Dendritic cell treated with granulocyte-macrophage colony-stimulating factor and Interleukin-4, amounts not matched to agents 40 ng/mL and 50 ng/mL, for 4 days (primary cell): ENCODE data around the gene PPT2.
"Not testable (repeated sequence)": the region's sequence is repeated elsewhere in the genome, so short reads cannot be mapped to it uniquely, and the experiment has no call there.

Experiments used
- H3K27ac Mint-ChIP-seq: one replicate; pipeline ENCODE4 v1.8.0; 2022; ENCODE audit warnings: mild to moderate bottlenecking, mixed read lengths
- H3K27me3 Mint-ChIP-seq: one replicate; pipeline ENCODE4 v1.8.0; 2022; ENCODE audit warnings: mild to moderate bottlenecking, mixed read lengths
- H3K36me3 Mint-ChIP-seq: one replicate; pipeline ENCODE4 v1.8.0; 2022; ENCODE audit warnings: low read depth, mixed read lengths
- H3K4me1 Mint-ChIP-seq: one replicate; pipeline ENCODE4 v1.8.0; 2022; ENCODE audit warnings: low read depth, mixed read lengths
- H3K4me3 Mint-ChIP-seq: one replicate; pipeline ENCODE4 v1.8.0; 2022; ENCODE audit warnings: mild to moderate bottlenecking, moderate library complexity, mixed read lengths
- H3K9me3 Mint-ChIP-seq: one replicate; pipeline ENCODE4 v1.8.0; 2022; ENCODE audit warnings: mixed read lengths
- intact Hi-C: fragments of 100-400 bp; cut with micrococcal nuclease; formaldehyde crosslinking; loops from one replicate; pipeline ENCODE4 v1.15.0; 2022

PPT2 gene

DNA sequence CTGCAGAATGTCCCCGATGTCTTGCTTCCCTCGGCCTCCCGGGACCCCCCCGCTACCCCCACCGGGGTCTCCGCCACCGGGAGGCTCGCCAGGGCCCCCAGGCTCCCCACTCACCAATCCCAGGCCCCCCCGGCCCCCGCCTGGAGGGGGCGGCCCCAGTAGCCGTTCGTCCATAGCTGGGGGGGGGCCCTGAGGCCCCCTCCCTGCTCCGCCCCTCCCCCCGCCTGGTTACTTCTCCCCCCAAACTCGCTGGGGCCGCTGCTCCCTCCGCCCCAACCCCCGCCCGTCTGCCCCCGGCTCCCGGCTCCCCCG, 35.8 kb downstream of the PPT2 start:
- Mint-ChIP-seq H3K27ac (peak overlapping the region; percentile 93), H3K36me3 (peaks cover 72% of the 10 kb centered on the region), H3K4me3 (peak overlapping the region; percentile 95), H3K4me1 (peaks cover 78% of the 10 kb centered on the region), H3K9me3 (no peaks in the 10 kb centered on the region), H3K27me3 (no peaks in the 10 kb centered on the region)
- intact Hi-C loops = no loop called here

DNA sequence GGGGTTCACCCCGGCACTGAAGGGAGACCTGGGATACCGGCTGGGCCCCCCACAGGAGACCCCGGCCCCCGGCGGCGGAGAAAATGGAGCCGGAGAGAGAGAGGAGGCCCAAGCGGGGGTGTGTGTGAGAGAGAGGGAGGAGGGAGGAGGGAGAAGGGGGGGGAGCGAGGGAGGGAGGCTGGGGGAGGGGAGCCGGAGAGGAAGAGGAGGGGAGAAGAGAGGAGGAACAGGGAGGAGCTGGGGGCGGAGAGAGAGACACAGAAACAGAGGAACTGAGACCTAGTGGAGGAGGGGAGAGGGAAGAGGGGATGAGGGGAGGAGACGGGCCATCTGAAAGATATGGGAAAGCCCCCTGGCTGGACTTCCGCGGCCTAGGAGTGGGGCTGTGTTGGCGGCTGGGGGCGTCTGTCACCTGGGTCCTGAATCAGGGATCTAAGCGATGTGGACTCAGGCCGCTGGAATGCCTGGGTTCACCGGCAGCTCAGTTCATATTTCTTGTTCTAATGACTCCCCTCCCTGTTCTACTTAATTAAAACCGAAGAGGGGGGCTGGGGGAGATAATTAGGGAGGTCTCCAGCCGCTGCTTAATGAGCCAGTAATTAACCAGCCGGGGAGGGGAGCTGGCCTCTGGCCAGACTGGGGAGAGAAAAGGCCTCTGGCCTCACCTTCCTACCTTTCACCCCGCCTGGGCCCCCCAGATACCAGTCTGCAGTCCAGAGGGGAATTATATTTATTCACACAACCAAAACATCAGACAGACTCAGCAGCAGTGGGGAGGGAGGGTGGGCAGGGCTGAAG, 36.3 kb downstream of the PPT2 start, which contains the start of gene PBX2:
Gene PBX2, minus strand, starts transcription at position 149 of the 798 bp plus-strand sequence. CDS start 287 bp downstream, outside the sequence.
- intact Hi-C loops = no loop called here
- peaks cover 83% of the 10 kb centered on the region for H3K4me1 Mint-ChIP-seq
- peak within 1 kb of the TSS; percentile 95 for H3K4me3 Mint-ChIP-seq
- H3K27me3 Mint-ChIP-seq = no peaks in the 10 kb centered on the region
- peaks cover 71% of the 10 kb centered on the region for H3K36me3 Mint-ChIP-seq
- peak within 1 kb of the TSS; percentile 93 for H3K27ac Mint-ChIP-seq
- no peaks in the 10 kb centered on the region for H3K9me3 Mint-ChIP-seq

DNA sequence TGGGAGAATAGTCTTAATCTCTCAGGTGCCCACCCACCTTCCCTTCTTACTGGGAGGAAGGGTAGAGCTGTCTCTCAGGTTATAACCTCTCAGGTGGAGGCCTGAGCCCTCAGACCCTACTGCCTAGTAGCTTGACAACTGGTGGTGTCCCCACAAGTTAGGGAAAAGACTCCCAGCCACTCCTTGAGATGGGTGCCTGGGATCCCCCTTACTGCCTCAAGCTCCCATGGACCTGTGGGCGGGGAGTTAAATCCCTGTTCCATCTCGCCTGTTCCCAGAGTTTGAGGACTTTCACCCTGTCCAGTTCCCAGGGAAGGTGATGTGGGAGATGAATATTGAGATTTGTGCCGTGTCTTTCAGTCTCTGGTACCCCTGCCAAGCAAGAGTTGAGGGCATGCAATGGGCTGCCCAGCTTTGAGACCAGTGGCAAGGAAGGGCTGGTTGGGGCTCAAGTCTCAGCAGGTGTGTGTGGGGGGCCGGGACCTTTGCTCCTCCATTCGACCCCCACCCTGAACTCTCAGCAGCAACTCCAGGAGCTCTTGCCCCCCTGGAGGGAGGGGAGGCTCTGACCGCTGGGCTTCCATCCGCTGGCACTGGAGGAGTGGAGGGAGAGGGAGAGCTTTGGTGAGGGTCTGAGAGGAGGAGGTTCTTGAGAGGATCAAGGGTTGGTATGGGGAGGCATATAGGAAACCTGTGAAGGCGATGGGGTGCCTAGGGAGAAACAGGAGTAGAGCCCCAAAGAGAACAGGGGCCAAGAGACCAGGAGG, 37.2 kb downstream of the PPT2 start:
- H3K36me3 Mint-ChIP-seq = peaks cover 65% of the 10 kb centered on the region
- H3K9me3 Mint-ChIP-seq = no peaks in the 10 kb centered on the region
- H3K4me3 Mint-ChIP-seq = peak overlapping the region; percentile 94
- peak overlapping the region; percentile 93 for H3K27ac Mint-ChIP-seq
- no peaks in the 10 kb centered on the region for H3K27me3 Mint-ChIP-seq
- intact Hi-C loops = no loop called here
- H3K4me1 Mint-ChIP-seq = peaks cover 80% of the 10 kb centered on the region

DNA sequence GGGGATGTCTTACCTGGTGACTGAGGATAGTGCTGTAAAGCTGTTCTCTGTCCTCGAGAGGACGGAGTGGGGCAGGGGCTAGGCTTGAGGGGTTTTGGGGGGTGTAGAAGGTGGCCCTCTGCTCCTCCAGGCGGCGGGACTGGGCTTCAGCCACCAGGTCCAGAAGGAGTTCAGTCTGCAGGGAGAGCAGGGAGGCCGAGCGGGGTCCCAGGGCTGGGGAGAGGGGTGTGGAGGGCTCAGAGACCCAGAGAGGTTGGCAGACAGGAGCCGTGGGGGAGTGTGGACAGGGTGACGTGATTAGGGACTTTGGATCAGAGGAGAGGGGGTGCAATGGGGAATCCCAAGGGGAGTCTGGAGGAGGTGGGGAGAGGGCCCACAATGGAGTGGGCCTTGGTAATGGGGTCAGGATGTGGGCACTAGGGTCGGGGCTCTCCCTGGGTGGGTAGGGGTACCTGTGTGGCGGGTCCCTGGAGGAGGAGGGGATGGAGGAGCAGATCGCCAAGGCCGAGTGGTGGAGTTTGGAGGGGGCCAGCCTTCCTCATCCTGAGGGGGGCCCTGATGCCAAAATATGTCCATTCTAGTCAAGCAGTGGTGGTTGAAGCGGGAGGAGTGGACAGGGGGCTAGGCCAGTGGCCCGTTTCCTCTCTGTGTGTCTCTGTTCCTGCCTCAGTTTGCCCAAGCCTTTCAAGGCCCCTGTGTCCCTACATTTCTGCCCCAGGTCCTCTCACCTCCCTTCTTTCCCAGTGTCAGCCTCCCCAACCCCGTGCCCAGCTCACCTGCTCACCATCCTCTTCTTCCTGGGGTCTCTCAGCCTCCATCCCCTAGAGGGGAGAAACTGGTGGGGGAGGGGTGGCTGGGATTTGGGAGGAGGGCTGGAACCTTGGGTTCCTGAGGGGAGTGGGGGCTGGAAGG, 38.0 kb downstream of the PPT2 start:
- Mint-ChIP-seq H3K4me3 (peak overlapping the region; percentile 94), H3K27ac (peak overlapping the region; percentile 93), H3K27me3 (no peaks in the 10 kb centered on the region), H3K9me3 (no peaks in the 10 kb centered on the region), H3K36me3 (peaks cover 64% of the 10 kb centered on the region), H3K4me1 (peaks cover 80% of the 10 kb centered on the region)
- intact Hi-C loops = no loop called here

DNA sequence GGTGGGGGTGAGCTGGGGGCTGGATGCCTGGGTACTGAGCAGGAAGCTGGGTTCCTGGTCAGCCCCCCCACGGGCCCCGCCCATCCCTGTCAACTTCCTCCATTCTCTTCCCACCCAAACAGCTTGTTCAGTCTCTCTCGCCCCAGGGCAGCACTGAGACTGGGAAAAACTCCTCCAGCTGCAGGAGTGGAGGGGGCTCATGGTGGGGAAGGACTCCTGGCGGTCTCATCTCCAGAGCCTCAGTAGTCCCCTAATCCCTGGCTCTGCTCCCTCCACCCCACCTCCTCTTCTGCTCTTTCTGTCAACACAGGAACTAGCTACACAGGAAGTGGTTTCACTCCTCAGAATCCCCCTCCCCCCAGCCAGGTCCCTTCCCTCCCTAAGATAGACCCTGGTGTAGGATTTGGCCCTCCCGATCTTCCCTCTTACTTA, 38.7 kb downstream of the PPT2 start, which contains the start of gene GPSM3:
Gene GPSM3, minus strand, starts transcription at position 36 of the 432 bp plus-strand sequence. CDS start 130 bp downstream, outside the sequence.
- Mint-ChIP-seq H3K9me3 (no peaks in the 10 kb centered on the region), H3K36me3 (peaks cover 60% of the 10 kb centered on the region), H3K4me3 (peak within 1 kb of the TSS; percentile 94), H3K4me1 (peaks cover 80% of the 10 kb centered on the region), H3K27ac (peak within 1 kb of the TSS; percentile 93), H3K27me3 (no peaks in the 10 kb centered on the region)
- intact Hi-C loops = no loop called here

DNA sequence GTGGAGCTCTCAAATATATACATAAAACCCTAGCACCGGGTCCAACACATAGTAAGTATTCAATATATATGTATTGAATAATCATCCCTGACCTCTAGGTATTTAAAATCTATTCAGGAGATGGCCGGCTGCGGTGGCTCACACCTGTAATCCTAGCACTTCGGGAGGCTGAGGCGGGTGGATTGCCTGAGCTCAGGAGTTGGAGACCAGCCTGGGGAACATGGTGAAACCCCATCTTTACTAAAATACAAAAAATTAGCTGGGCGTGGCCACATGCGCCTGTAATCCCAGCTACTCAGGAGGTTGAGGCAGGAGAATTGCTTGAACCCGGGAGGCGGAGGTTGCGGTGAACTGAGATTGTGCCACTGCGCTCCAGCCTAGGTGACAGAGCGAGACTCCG, 39.2 kb downstream of the PPT2 start:
- Mint-ChIP-seq H3K27ac (peak overlapping the region; percentile 93), H3K36me3 (peaks cover 56% of the 10 kb centered on the region), H3K4me3 (peak overlapping the region; percentile 94), H3K4me1 (peaks cover 76% of the 10 kb centered on the region)
- H3K9me3 Mint-ChIP-seq, intact Hi-C loops, H3K27me3 Mint-ChIP-seq: not testable (repeated sequence)

DNA sequence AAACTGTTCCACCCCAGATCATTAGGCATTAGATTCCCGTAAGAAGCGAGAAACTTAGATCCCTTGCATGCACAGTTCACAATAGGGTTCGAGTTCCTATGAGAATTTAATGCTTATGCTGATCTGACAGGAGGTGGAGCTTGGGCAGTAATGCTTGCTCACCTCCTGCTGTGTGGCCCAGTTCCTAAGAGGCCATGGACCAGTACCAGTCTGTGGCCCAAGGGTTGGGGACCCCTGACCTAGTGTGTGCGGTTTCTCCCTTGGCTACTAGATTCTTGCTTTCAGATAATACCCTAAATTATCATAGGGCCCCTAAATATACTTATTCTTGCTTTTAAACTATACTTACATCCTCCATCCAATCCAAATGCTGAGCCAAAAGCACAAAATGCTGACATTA, 40.4 kb downstream of the PPT2 start:
- no peaks in the 10 kb centered on the region for H3K9me3 Mint-ChIP-seq
- peak overlapping the region; percentile 99 for H3K27ac Mint-ChIP-seq
- intact Hi-C loops = loop anchor here (2.0 kb wide), 1 partner anchor 76 kb away; no protein-coding TSS in a partner anchor
- H3K27me3 Mint-ChIP-seq = no peaks in the 10 kb centered on the region
- H3K36me3 Mint-ChIP-seq = peaks cover 43% of the 10 kb centered on the region
- peaks cover 64% of the 10 kb centered on the region for H3K4me1 Mint-ChIP-seq
- no peak overlapping the region for H3K4me3 Mint-ChIP-seq

DNA sequence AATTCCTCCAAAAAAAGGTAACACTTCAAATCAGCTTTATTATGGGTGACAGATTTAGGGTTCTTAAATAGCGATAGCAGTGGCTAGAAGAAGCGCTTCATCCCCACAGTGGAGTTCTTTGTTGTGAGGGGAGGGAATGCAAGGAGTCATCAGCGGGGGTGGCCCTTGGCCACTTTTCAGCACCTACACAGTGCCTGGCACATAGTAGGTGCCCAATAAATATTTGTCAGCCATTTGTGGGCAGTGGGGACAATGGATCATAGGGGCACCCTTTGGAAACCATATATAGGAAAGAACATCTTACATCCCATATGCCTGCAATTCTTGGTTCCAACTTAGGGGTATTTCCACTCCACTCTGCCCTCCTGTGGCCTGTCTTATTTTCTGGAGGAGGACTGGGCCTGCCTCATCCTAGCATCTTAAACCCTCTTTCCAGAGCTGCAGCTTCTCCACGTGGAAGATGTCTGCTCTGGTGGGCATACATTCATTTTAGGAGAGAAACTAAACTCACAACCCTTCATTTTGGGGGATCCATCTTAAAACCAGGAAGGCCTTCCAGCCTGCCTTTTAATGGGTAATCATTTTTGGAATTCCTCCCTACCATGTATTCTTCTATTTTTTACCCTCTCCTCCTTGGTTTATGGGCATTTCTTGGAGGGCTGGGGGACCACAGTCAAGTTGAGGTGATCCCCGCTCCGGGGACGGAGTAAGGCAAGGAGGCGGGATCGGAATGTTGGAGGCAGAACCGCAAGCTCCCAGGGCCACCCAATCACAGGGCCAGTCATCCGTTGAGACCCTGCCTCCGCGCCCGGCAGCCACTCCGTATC, 41.1 kb downstream of the PPT2 start:
- peaks cover 40% of the 10 kb centered on the region for H3K36me3 Mint-ChIP-seq
- no peaks in the 10 kb centered on the region for H3K27me3 Mint-ChIP-seq
- intact Hi-C loops = loop anchor here (1.0 to 2.0 kb wide), 2 partner anchors 17 to 76 kb away; partner anchors contain the start of gene RNF5
- H3K27ac Mint-ChIP-seq = peak overlapping the region; percentile 99
- no peaks in the 10 kb centered on the region for H3K9me3 Mint-ChIP-seq
- peak overlapping the region; percentile 94 for H3K4me3 Mint-ChIP-seq
- peaks cover 64% of the 10 kb centered on the region for H3K4me1 Mint-ChIP-seq

DNA sequence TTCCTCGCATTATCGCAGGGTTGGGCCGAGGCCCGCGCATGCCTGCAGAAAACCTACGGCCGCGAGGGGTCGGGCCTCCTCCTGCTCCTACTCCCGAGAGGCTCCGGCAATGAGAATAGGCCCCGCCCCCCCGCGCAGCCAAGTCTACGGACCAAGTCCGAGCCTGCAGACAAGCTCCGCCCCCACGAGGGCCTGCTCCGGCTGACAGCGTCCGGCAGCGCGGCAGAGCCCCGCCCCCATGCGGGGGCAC, 41.6 kb downstream of the PPT2 start:
- intact Hi-C loops = loop anchor here (1.0 to 2.0 kb wide), 2 partner anchors 17 to 77 kb away; partner anchors contain the start of gene RNF5
- Mint-ChIP-seq H3K4me3 (peak overlapping the region; percentile 94), H3K9me3 (no peaks in the 10 kb centered on the region), H3K36me3 (peaks cover 34% of the 10 kb centered on the region), H3K4me1 (peaks cover 64% of the 10 kb centered on the region), H3K27ac (peak overlapping the region; percentile 99), H3K27me3 (peaks cover 5% of the 10 kb centered on the region)

DNA sequence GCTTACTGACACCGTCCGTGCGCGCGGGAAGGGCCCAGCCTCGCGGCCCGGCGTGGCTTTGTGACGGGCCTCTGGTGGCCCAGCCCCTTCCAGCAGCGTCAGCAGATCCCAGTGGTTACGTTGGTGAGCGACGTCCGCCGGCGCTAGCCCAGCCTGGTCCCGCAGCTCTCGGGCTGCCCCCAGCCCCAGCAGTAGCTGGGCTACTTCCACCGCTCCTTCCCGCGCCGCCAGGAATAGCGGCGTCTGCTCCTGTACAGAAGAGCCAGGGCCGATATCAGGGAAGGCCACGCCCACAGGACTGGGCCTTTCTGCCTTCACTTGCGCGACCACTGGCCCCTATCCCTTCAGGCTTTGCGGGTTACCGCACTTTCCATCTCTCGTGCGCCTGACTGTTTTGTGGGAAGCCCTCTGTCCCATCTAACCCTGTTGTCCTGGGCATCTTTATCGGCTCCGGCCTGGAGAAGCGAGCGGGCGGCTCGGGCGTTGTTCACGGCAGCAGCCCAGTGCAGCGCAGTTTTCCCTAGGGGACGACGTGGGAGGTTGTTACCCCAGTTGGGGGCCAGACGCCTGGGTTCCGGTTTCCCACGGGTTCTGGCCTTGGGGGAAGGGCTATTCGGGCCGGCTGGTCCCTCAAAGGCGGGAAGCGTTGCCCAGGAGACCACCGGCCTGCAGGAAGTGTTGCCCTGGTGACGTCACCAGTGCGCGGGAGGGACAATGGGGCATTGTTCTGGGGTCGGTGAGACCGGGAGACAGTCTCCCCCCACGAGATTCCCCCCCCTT, 42.2 kb downstream of the PPT2 start:
- intact Hi-C loops = loop anchor here (1.0 to 2.0 kb wide), 2 partner anchors 18 to 77 kb away; partner anchors contain the start of gene RNF5
- Mint-ChIP-seq H3K27ac (peak overlapping the region; percentile 99), H3K4me1 (peaks cover 61% of the 10 kb centered on the region), H3K9me3 (no peaks in the 10 kb centered on the region), H3K36me3 (peaks cover 29% of the 10 kb centered on the region), H3K4me3 (peak overlapping the region; percentile 94), H3K27me3 (peaks cover 9% of the 10 kb centered on the region)

DNA sequence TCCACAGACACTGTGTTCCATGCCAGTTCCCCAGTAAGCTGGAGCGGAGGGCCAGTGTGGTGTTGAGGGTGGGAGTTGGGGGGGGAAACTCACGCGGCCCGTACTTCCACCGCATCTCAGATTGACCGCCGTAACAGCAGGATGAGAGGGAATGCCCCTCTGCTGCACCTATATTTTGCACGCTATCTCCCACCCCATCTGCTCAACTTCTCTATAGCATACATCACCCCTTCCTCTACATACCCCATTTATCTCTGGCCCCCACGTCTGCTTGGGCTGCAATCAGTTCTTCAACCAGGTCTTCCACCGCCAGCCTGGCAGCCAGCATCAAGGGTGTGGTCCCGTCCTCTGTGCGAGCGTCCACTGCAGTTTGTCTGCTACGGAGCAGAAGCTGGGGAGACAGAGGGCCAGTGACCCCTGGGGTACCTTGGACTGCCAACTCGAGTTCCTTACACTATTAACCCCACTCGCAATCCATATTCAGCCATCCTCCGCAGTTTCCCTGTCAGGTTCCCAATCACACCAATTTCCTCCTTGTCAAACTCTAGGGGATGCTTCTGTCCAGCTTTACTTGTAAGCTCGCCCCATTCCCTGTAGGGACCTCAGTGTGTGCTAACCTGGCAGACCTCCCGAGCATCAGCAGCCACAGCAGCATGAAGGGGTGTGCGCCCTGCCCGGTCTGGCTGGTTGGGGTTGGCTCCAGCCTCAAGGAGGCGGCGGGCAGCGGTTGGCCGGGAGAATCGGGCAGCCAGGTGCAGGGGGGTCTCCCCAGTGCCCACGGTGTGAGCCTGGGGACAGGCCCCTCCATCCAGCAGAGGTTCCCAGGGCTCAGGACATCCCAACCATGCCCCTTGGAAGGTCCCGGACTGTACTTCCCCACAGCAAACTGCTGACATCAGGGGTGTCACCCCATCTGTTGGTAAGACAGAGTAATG, 43.0 kb downstream of the PPT2 start:
- H3K36me3 Mint-ChIP-seq = peaks cover 21% of the 10 kb centered on the region
- intact Hi-C loops = no loop called here
- peaks cover 52% of the 10 kb centered on the region for H3K4me1 Mint-ChIP-seq
- H3K27me3 Mint-ChIP-seq = peaks cover 13% of the 10 kb centered on the region
- no peaks in the 10 kb centered on the region for H3K9me3 Mint-ChIP-seq
- H3K27ac Mint-ChIP-seq = peak overlapping the region; percentile 99
- peak overlapping the region; percentile 94 for H3K4me3 Mint-ChIP-seq

DNA sequence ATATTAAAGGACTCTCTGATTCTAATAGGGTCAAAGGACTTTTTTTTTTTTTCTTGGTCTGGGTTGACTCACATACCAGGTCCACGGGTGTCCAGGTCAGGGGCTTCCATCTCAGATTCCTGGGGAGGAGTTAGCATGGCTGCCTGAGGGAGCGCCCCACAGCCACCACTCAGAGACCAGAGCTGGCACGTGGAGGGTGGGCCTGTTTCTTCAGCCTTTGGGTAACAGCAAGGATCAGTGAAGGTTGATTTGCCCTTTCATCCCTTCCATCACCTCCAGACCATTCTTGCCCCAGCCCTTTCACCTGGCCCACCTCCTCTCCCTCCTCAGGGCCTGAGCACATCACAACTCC, 44.4 kb downstream of the PPT2 start:
- peaks cover 14% of the 10 kb centered on the region for H3K27me3 Mint-ChIP-seq
- H3K36me3 Mint-ChIP-seq = peaks cover 13% of the 10 kb centered on the region
- peak overlapping the region; percentile 99 for H3K27ac Mint-ChIP-seq
- H3K9me3 Mint-ChIP-seq = no peaks in the 10 kb centered on the region
- intact Hi-C loops = no loop called here
- no peak overlapping the region for H3K4me3 Mint-ChIP-seq
- H3K4me1 Mint-ChIP-seq = peaks cover 38% of the 10 kb centered on the region
